WERI-Rb-1 (cell line): ENCODE measurements around the gene TWF1.

Source experiments
- DNase-seq: peaks from one replicate; pipeline ENCODE4 v3.0.0-alpha.2; 2020
- H3K27ac ChIP-seq: fragments of 250-450 bp; sonication (Bioruptor Pico); 2 replicates; pipeline ENCODE4 v1.5.1; 2020; ENCODE audit warnings: mild to moderate bottlenecking, moderate library complexity
- H3K27me3 ChIP-seq: fragments of 250-450 bp; sonication (Bioruptor Pico); 2 replicates; pipeline ENCODE4 v1.5.1; 2021; ENCODE audit warnings: mild to moderate bottlenecking, low read depth, moderate library complexity; ENCODE audit not compliant: insufficient read depth, severe bottlenecking
- H3K36me3 ChIP-seq: fragments of 250-450 bp; sonication (Bioruptor Pico); 2 replicates; pipeline ENCODE4 v1.5.1; 2020; ENCODE audit warnings: mild to moderate bottlenecking, moderate library complexity
- H3K4me3 ChIP-seq: 2 replicates; pipeline ENCODE4 v1.5.1; 2011; ENCODE audit warnings: low read depth, mild to moderate bottlenecking, control low read depth, low read length
- H3K9me3 ChIP-seq: fragments of 250-450 bp; sonication (Bioruptor Pico); 2 replicates; pipeline ENCODE4 v1.5.1; 2021; ENCODE audit warnings: mild to moderate bottlenecking, moderate library complexity; ENCODE audit not compliant: severe bottlenecking
- CTCF ChIP-seq: IDR thresholded peaks from 2 replicates; pipeline ENCODE4 v1.5.1; 2011; ENCODE audit warnings: low read depth, mild to moderate bottlenecking, control low read depth, inconsistent platforms, low read length

The TWF1 gene

GRCh38 chr12:43744826-43745225 lies 61.3 kb downstream of the TWF1 start:
- no peaks in the 10 kb centered on the region for H3K27me3 ChIP-seq
- no peak for TF ChIP-seq CTCF
- H3K36me3 ChIP-seq = peaks cover 17% of the 10 kb centered on the region
- DNase-seq = no peak
- no peak overlapping the region for H3K27ac ChIP-seq
- H3K9me3 ChIP-seq = no peaks in the 10 kb centered on the region
- no peak overlapping the region for H3K4me3 ChIP-seq
